Measurements from ENCODE around the gene DRICH1.
"Not testable (repeated sequence)": the region's sequence is repeated elsewhere in the genome, so short reads cannot be mapped to it uniquely, and the experiment has no call there.

Gene DRICH1

GRCh38 chr22:23598805-23599518, 33.2 kb downstream of the DRICH1 start:
- no peak for DNase-seq (ENCODE audit: low spot score)

GRCh38 chr22:23597576-23598268, 34.4 kb downstream of the DRICH1 start:
- not testable (repeated sequence) for DNase-seq (ENCODE audit: low spot score)

GRCh38 chr22:23595904-23596303, 36.2 kb downstream of the DRICH1 start:
- not testable (repeated sequence) for DNase-seq (ENCODE audit: low spot score)

- no peak for DNase-seq (ENCODE audit: low spot score)
Observed at GRCh38 chr22:23591846-23592245, 40.3 kb downstream of the DRICH1 start.

- DNase-seq (ENCODE audit: low spot score), result peak; percentile 37
Observed at GRCh38 chr22:23591201-23591791, 40.8 kb downstream of the DRICH1 start.

GRCh38 chr22:23583836-23584235, 48.3 kb downstream of the DRICH1 start:
- DNase-seq (ENCODE audit: low spot score), result no peak

- no peak for DNase-seq (ENCODE audit: low spot score)
Observed at GRCh38 chr22:23583153-23583552, 49.0 kb downstream of the DRICH1 start.

- no peak for DNase-seq (ENCODE audit: low spot score)
Observed at GRCh38 chr22:23581260-23581650, 50.9 kb downstream of the DRICH1 start.

GRCh38 chr22:23580576-23581259, 51.4 kb downstream of the DRICH1 start:
- DNase-seq (ENCODE audit: low spot score), result no peak

- no peak for DNase-seq (ENCODE audit: low spot score)
Observed at GRCh38 chr22:23579870-23580575, 52.1 kb downstream of the DRICH1 start, which contains the start of gene IGLL1. Gene IGLL1, minus strand, starts transcription at chr22:23580290. Its CDS starts 100 bp downstream, at chr22:23580190.

- no peak for DNase-seq (ENCODE audit: low spot score)
Observed at GRCh38 chr22:23579280-23579679, 52.8 kb downstream of the DRICH1 start.

- DNase-seq (ENCODE audit: low spot score), result no peak
Observed at GRCh38 chr22:23578306-23578705, 53.8 kb downstream of the DRICH1 start.

GRCh38 chr22:23576681-23577080, 55.4 kb downstream of the DRICH1 start:
- DNase-seq (ENCODE audit: low spot score), result no peak

- no peak for DNase-seq (ENCODE audit: low spot score)
Observed at GRCh38 chr22:23575601-23576000, 56.5 kb downstream of the DRICH1 start.

- DNase-seq (ENCODE audit: low spot score), result no peak
Observed at GRCh38 chr22:23574877-23575276, 57.2 kb downstream of the DRICH1 start.

- DNase-seq (ENCODE audit: low spot score), result no peak
Observed at GRCh38 chr22:23574371-23574811, 57.7 kb downstream of the DRICH1 start.

- not testable (repeated sequence) for DNase-seq (ENCODE audit: low spot score)
Observed at GRCh38 chr22:23573701-23574235, 58.4 kb downstream of the DRICH1 start.

GRCh38 chr22:23573106-23573505, 59.0 kb downstream of the DRICH1 start:
- DNase-seq (ENCODE audit: low spot score), result not testable (repeated sequence)

GRCh38 chr22:23571486-23571885, 60.6 kb downstream of the DRICH1 start:
- DNase-seq (ENCODE audit: low spot score), result no peak

- DNase-seq (ENCODE audit: low spot score), result no peak
Observed at GRCh38 chr22:23570681-23571080, 61.4 kb downstream of the DRICH1 start.

- no peak for DNase-seq (ENCODE audit: low spot score)
Observed at GRCh38 chr22:23569716-23570115, 62.4 kb downstream of the DRICH1 start.
